K562 (cell line): Measurements from ENCODE around the gene CLIP2. TPM values are rescaled to one million over a fixed set of nuclear protein-coding genes. Genes with fewer than 3 reads are reported as not detected.
A peak's percentile ranks its signal among the peaks of the same experiment; 100 is the strongest.
"Not testable (repeated sequence)": the region's sequence is repeated elsewhere in the genome, so short reads cannot be mapped to it uniquely, and the experiment has no call there.

Experiments
- ATAC-seq: fragments of 200-7000 bp; cut with Tn5 transposase; 3 replicates; pipeline ENCODE4 v1.9.1; 2020; ENCODE audit warnings: moderate library complexity
- BruUV-seq: library from RNA; stranded (reverse); fragments of 400-500 nt; replicated peaks from 2 replicates; lab custom pipeline; 2021; lab: Mats Ljungman, UMichigan
- CTCF ChIA-PET: fragments of 300-600 bp; formaldehyde crosslinking; extraction: SDS; loops from one replicate; lab custom pipeline; 2021; ENCODE audit warnings: low intra/inter-chr PET ratio; lab: Yijun Ruan, JAX
- POLR2A ChIA-PET: fragments of 300-600, 350-650 bp; sonication (Branson Sonifier 250); formaldehyde crosslinking; extraction: SDS; loops from one replicate; lab custom pipeline; 2021; ENCODE audit warnings: antibody characterized with exemption, inconsistent platforms; lab: Yijun Ruan, JAX
- DNase-seq, 4 experiments: peaks; one replicate each; pipeline versions ENCODE4 v3.0.0 to v3.0.0-alpha.2; 2011 to 2018; ENCODE audit warnings: low spot score in 3 of 4, mixed read lengths in 3 of 4; ENCODE audit errors: extremely low read depth in 1 of 4
- FAIRE-seq: peaks from 2 replicates; lab custom pipeline; 2011; peaks lifted over from hg19 to GRCh38; lab: Jason Lieb, UNC
- H2AFZ ChIP-seq: 2 replicates; pipeline ENCODE4 v1.6.0; 2011; ENCODE audit warnings: low read depth, low read length, control low read depth, inconsistent platforms
- H3K27ac ChIP-seq: fragments of 200-600 bp; 3 replicates; pipeline ENCODE4 v1.8.0; 2011; ENCODE audit warnings: low read depth, mild to moderate bottlenecking, control low read depth, inconsistent platforms, low read length, moderate library complexity, mixed read lengths; ENCODE audit errors: extremely low read depth
- H3K27me3 ChIP-seq, 2 experiments: fragments of 300-600 bp in 1 of 2; 2 replicates in 1 of 2; 3 replicates in 1 of 2; pipeline versions ENCODE4 v1.6.0 to v1.8.0; 2011; ENCODE audit warnings: inconsistent platforms in 2 of 2, low read length in 2 of 2, mild to moderate bottlenecking in 1 of 2, mixed read lengths in 1 of 2, moderate library complexity in 1 of 2; ENCODE audit not compliant: control insufficient read depth in 2 of 2, insufficient read depth in 2 of 2
- H3K36me3 ChIP-seq: fragments of 300-600 bp; 3 replicates; pipeline ENCODE4 v1.8.0; 2011; ENCODE audit warnings: mild to moderate bottlenecking, low read length, inconsistent platforms; ENCODE audit not compliant: control insufficient read depth, insufficient read depth
- H3K4me1 ChIP-seq, 2 experiments: fragments of 200-600 bp in 1 of 2; replicated peaks in 1 of 2; 2 replicates in 1 of 2; 3 replicates in 1 of 2; pipeline versions ENCODE4 v1.5.1 to v1.8.0; 2011; ENCODE audit warnings: inconsistent platforms in 2 of 2, low read length in 2 of 2, mild to moderate bottlenecking in 1 of 2, mixed read lengths in 1 of 2, moderate library complexity in 1 of 2; ENCODE audit not compliant: control insufficient read depth in 2 of 2, insufficient read depth in 2 of 2
- H3K4me2 ChIP-seq: 2 replicates; pipeline ENCODE4 v1.6.1; 2011; ENCODE audit warnings: low read length, control low read depth, inconsistent platforms, mixed read lengths; ENCODE audit not compliant: insufficient read depth
- H3K4me3 ChIP-seq: fragments of 200-600 bp; sonication (generic), shearing (Covaris generic); 2 replicates; pipeline ENCODE4 v1.5.1; 2016; ENCODE audit warnings: control low read depth, inconsistent platforms
- H3K79me2 ChIP-seq: fragments of 200-600 bp; 3 replicates; pipeline ENCODE4 v1.8.0; 2011; ENCODE audit warnings: low read length, inconsistent platforms; ENCODE audit not compliant: control insufficient read depth, insufficient read depth
- H3K9ac ChIP-seq, 2 experiments: 2 replicates each; pipeline versions ENCODE4 v1.6.0 to v1.6.1; 2011; ENCODE audit warnings: low read depth in 2 of 2, low read length in 2 of 2, control low read depth in 1 of 2, inconsistent platforms in 1 of 2, mild to moderate bottlenecking in 1 of 2, mixed read lengths in 1 of 2; ENCODE audit not compliant: insufficient read depth in 1 of 2
- H3K9me1 ChIP-seq: one replicate; pipeline ENCODE4 v1.6.0; 2011; ENCODE audit warnings: inconsistent platforms, mild to moderate bottlenecking, low read length, moderate library complexity; ENCODE audit not compliant: control insufficient read depth, insufficient read depth
- H3K9me3 ChIP-seq: replicated peaks from 2 replicates; pipeline ENCODE4 v1.5.1; 2011; ENCODE audit warnings: low read depth, low read length, inconsistent platforms; ENCODE audit not compliant: control insufficient read depth, insufficient read depth
- H4K20me1 ChIP-seq: replicated peaks from 2 replicates; pipeline ENCODE4 v1.6.1; 2011; ENCODE audit warnings: low read length, inconsistent platforms, mixed read lengths; ENCODE audit not compliant: control insufficient read depth, insufficient read depth
- BRD4 ChIP-seq: fragments of 200-600 bp; sonication (generic); IDR thresholded peaks from 2 replicates; pipeline ENCODE4 v1.6.1; 2017; ENCODE audit warnings: inconsistent platforms
- HIVEP1 ChIP-seq: fragments of 250-450 bp; sonication (Bioruptor Pico); IDR thresholded peaks from 2 replicates; pipeline ENCODE4 v1.4.0; 2020; ENCODE audit warnings: mild to moderate bottlenecking
- KDM2B ChIP-seq: fragments of 250-450 bp; sonication (Bioruptor Pico); IDR thresholded peaks from 2 replicates; pipeline ENCODE4 v1.8.0; 2021; ENCODE audit warnings: mild to moderate bottlenecking, moderate library complexity
- MAFK ChIP-seq: IDR thresholded peaks from 2 replicates; pipeline ENCODE4 v1.6.1; 2011; ENCODE audit warnings: low read length, improper control_type of control experiment
- MCM7 ChIP-seq, 2 experiments: fragments of 450-650 bp; IDR thresholded peaks; 2 replicates each; pipeline ENCODE4 v1.6.1; 2016 to 2018
- MYNN ChIP-seq, 2 experiments: sonication (generic); formaldehyde crosslinking in 1 of 2; IDR thresholded peaks; 2 replicates each; pipeline versions ENCODE4 v1.5.0 to v1.6.1; 2016 to 2020; ENCODE audit warnings: antibody characterized with exemption in 1 of 2, missing genetic modification reagents in 1 of 2
- SAFB2 ChIP-seq: fragments of 200-400 bp; formaldehyde crosslinking; IDR thresholded peaks from 2 replicates; pipeline ENCODE4 v1.6.1; 2018; ENCODE audit warnings: borderline replicate concordance, low read length, low read depth, moderate library complexity; ENCODE audit not compliant: severe bottlenecking
- SETDB1 ChIP-seq: IDR thresholded peaks from one replicate; pipeline ENCODE4 v1.6.1; 2012; ENCODE audit warnings: low read length, control low read depth, inconsistent platforms
- TEAD1 ChIP-seq, 2 experiments: fragments of 450-650 bp in 1 of 2; sonication (generic) in 1 of 2; formaldehyde crosslinking; IDR thresholded peaks; 2 replicates each; pipeline versions ENCODE4 v1.4.0 to v1.8.0; 2020 to 2022; ENCODE audit warnings: mild to moderate bottlenecking in 2 of 2, missing genetic modification reagents in 1 of 2
- WGBS: fragments of 100-300 bp; shearing (Covaris generic); methylation state at CpG from one replicate; pipeline ENCODE4 v1.1.6; 2016; ENCODE audit warnings: low coverage, mixed read lengths; ENCODE audit not compliant: insufficient coverage; ENCODE audit errors: missing lambda C conversion rate; 5-methylcytosine and 5-hydroxymethylcytosine counted together
- in situ Hi-C: fragments of 300-500 bp; cut with MboI; formaldehyde crosslinking; loops from 4 replicates; pipeline ENCODE4 v1.15.0; 2018; ENCODE audit warnings: inconsistent platforms, mixed read lengths
- intact Hi-C: fragments of 100-400 bp; cut with micrococcal nuclease; formaldehyde crosslinking; loops from 2 replicates; pipeline ENCODE4 v1.14.2; 2022
- polyA plus RNA-seq, 8 experiments: library from polyadenylated mRNA; depleted of rRNA in 4 of 8; stranded (reverse) in 5 of 8; unstranded in 3 of 8; fragments of >200 nt; fragmentation: Nextera tagmentation in 2 of 8; fragmentation: Illumina TruSeq in 1 of 8; extraction: Ambion mirVana in 2 of 8; extraction: Trizol in 1 of 8; gene quantifications; 2 replicates each; pipeline versions ENCODE4 v1.2.1 to v1.2.3, GENCODE V29; 2011 to 2014; ENCODE audit warnings: inconsistent platforms in 1 of 8, missing spikeins in 1 of 8
- total RNA-seq, 7 experiments: library from RNA; depleted of rRNA in 6 of 7; stranded (reverse); fragments of >200 nt in 6 of 7; fragmentation: Illumina TruSeq in 2 of 7; extraction: Trizol in 2 of 7; gene quantifications; 2 replicates each; pipeline versions ENCODE4 v1.2.1 to v1.2.3, GENCODE V29; 2011 to 2021; ENCODE audit warnings: low replicate concordance in 1 of 7
- TF ChIP-seq, protein P1 (sequence below): sonication (generic); formaldehyde crosslinking; IDR thresholded peaks from 2 replicates; pipeline ENCODE4 v1.9.0; 2022; ENCODE audit warnings: mild to moderate bottlenecking, missing genetic modification reagents
- TF ChIP-seq, protein P2 (sequence below): fragments of 250-450 bp; sonication (Bioruptor Pico); IDR thresholded peaks from 2 replicates; pipeline ENCODE4 v1.4.0; 2020; ENCODE audit warnings: mild to moderate bottlenecking, moderate library complexity

CLIP2 gene
- total and polyA plus RNA-seq, 9 of the 15 experiments (the other 6 are each of a cell fraction or from before 2014, with no cell fraction given): 0.07 to 5.4 (median 2.1) TPM

DNA sequence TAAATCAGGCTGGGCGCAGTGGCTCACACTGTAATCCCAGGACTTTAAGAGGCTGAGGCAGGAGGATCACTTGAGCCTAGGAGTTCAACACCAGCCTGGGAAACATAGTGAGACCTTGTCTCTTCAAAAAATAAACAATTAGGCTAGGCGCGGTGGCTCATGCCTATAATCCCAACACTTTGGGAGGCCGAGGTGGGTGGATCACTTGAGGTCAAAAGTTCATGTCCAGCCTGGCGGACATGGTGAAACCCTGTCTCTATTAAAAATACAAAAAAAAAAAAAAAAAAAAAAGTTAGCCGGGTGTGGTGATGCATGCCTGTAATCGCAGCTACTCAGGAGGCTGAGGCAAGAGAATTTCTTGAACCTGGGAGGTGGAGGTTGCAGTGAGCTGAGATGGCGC is 95.6 kb downstream of the CLIP2 start:
- BruUV-seq, H4K20me1 ChIP-seq, H3K4me2 ChIP-seq, H3K36me3 ChIP-seq, FAIRE-seq, POLR2A ChIA-PET, H3K4me3 ChIP-seq, DNase-seq, intact Hi-C loops, H3K79me2 ChIP-seq, H3K9me1 ChIP-seq, H3K4me1 ChIP-seq, ATAC-seq, H3K27ac ChIP-seq, H3K9ac ChIP-seq, H3K9me3 ChIP-seq, H2AFZ ChIP-seq: not testable (repeated sequence)
- CTCF ChIA-PET: interaction anchor here (0.6 kb wide), 1 partner anchor 843 kb away, joined by 3 read pairs; no protein-coding TSS in a partner anchor
- peaks cover 7 to 37% of the 10 kb centered on the region in 2 experiments; a peak in 3 of 5 replicates for H3K27me3 ChIP-seq
- 20% methylated on average over 5 of the region's 8 CpGs for WGBS
- in situ Hi-C loops: loop anchor here (5.0 kb wide), 1 partner anchor 513 kb away; no protein-coding TSS in a partner anchor

GRCh38 chr7:74387606-74388005 is 98.4 kb downstream of the CLIP2 start:
- Histone ChIP-seq H2AFZ (no peak overlapping the region), H3K27me3 (peaks cover 0 to 23% of the 10 kb centered on the region in 2 experiments; a peak in 2 of 5 replicates), H3K9ac (peak overlapping the region in 1 of 2 experiments; percentile 9; a peak in 1 of 4 replicates), H3K79me2 (no peaks in the 10 kb centered on the region), H3K4me2 (no peak overlapping the region), H4K20me1 (no peaks in the 10 kb centered on the region), H3K9me1 (no peaks in the 10 kb centered on the region), H3K4me1 (peaks cover 0 to 4% of the 10 kb centered on the region in 2 experiments; a peak in 2 of 5 replicates), H3K4me3 (no peak overlapping the region), H3K9me3 (no peaks in the 10 kb centered on the region), H3K27ac (no peak overlapping the region), H3K36me3 (no peaks in the 10 kb centered on the region)
- in situ Hi-C loops (loop anchor here (5.0 kb wide), 1 partner anchor 515 kb away; no protein-coding TSS in a partner anchor), intact Hi-C loops (no loop called here)
- WGBS: 23% methylated on average over 9 of the region's 9 CpGs
- FAIRE-seq: no peak
- no peak for ATAC-seq
- ChIA-PET CTCF (interaction anchor here (1.3 kb wide), 1 partner anchor 181 kb away, joined by 6 read pairs; no protein-coding TSS in a partner anchor), POLR2A (no interaction called here)
- BruUV-seq: no TSS peak
- DNase-seq: no peak
- TF ChIP-seq BRD4 (no peak), HIVEP1 (no peak), MYNN (IDR thresholded peaks at IDR 0.05) (no peak), MYNN (CRISPR knock-in tag; IDR thresholded peaks at IDR 0.05) (no peak), MCM7 (IDR thresholded peaks at IDR 0.05) (no peak), SETDB1 (no peak), TEAD1 (CRISPR knock-in tag; IDR thresholded peaks at IDR 0.05) (no peak), SAFB2 (no peak), MAFK (no peak), KDM2B (CRISPR knock-in tag) (no peak)
- TF ChIP-seq, protein P1, sequence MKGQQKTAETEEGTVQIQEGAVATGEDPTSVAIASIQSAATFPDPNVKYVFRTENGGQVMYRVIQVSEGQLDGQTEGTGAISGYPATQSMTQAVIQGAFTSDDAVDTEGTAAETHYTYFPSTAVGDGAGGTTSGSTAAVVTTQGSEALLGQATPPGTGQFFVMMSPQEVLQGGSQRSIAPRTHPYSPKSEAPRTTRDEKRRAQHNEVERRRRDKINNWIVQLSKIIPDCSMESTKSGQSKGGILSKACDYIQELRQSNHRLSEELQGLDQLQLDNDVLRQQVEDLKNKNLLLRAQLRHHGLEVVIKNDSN (CRISPR knock-in tag): no peak
- TF ChIP-seq, protein P2, sequence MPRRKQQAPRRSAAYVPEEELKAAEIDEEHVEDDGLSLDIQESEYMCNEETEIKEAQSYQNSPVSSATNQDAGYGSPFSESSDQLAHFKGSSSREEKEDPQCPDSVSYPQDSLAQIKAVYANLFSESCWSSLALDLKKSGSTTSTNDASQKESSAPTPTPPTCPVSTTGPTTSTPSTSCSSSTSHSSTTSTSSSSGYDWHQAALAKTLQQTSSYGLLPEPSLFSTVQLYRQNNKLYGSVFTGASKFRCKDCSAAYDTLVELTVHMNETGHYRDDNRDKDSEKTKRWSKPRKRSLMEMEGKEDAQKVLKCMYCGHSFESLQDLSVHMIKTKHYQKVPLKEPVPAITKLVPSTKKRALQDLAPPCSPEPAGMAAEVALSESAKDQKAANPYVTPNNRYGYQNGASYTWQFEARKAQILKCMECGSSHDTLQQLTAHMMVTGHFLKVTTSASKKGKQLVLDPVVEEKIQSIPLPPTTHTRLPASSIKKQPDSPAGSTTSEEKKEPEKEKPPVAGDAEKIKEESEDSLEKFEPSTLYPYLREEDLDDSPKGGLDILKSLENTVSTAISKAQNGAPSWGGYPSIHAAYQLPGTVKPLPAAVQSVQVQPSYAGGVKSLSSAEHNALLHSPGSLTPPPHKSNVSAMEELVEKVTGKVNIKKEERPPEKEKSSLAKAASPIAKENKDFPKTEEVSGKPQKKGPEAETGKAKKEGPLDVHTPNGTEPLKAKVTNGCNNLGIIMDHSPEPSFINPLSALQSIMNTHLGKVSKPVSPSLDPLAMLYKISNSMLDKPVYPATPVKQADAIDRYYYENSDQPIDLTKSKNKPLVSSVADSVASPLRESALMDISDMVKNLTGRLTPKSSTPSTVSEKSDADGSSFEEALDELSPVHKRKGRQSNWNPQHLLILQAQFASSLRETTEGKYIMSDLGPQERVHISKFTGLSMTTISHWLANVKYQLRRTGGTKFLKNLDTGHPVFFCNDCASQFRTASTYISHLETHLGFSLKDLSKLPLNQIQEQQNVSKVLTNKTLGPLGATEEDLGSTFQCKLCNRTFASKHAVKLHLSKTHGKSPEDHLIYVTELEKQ (CRISPR knock-in tag): no peak
